GM18951 (cell line): ENCODE measurements around the gene WDR72.
"Not testable (repeated sequence)": the region's sequence is repeated elsewhere in the genome, so short reads cannot be mapped to it uniquely, and the experiment has no call there.

Experiments used
- POLR2A ChIP-seq: IDR thresholded peaks from 4 replicates; pipeline ENCODE4 v1.6.1; 2011; ENCODE audit warnings: mild to moderate bottlenecking; ENCODE audit not compliant: insufficient read length, insufficient read depth; ENCODE audit errors: extremely low read depth
- in situ Hi-C: fragments of 300-500 bp; cut with MboI; formaldehyde crosslinking; loops from one replicate; pipeline ENCODE4 v1.12.0; 2022; ENCODE audit warnings: low sequenced_read_pairs, mixed read lengths, inconsistent platforms; ENCODE audit not compliant: unreplicated experiment

WDR72 gene

GRCh38 chr15:53746101-53746500 lies 13.4 kb downstream of the WDR72 start:
- in situ Hi-C loops: no loop called here
- no peak for TF ChIP-seq POLR2A

GRCh38 chr15:53739651-53740050 lies 19.8 kb downstream of the WDR72 start:
- TF ChIP-seq POLR2A: no peak
- in situ Hi-C loops: no loop called here

- in situ Hi-C loops: no loop called here
- no peak for TF ChIP-seq POLR2A
Measured at GRCh38 chr15:53739187-53739586, 20.3 kb downstream of the WDR72 start.

GRCh38 chr15:53721334-53722087 lies 38.0 kb downstream of the WDR72 start:
- no peak for TF ChIP-seq POLR2A
- in situ Hi-C loops: no loop called here

- no peak for TF ChIP-seq POLR2A
- in situ Hi-C loops: no loop called here
Measured at GRCh38 chr15:53716909-53717876, 42.3 kb downstream of the WDR72 start.

- in situ Hi-C loops: no loop called here
- no peak for TF ChIP-seq POLR2A
Measured at GRCh38 chr15:53713218-53713617, 46.2 kb downstream of the WDR72 start.

GRCh38 chr15:53710906-53711305 lies 48.6 kb downstream of the WDR72 start:
- no peak for TF ChIP-seq POLR2A
- in situ Hi-C loops: no loop called here

GRCh38 chr15:53709821-53710220 lies 49.6 kb downstream of the WDR72 start:
- TF ChIP-seq POLR2A: no peak
- in situ Hi-C loops: no loop called here

- no peak for TF ChIP-seq POLR2A
- in situ Hi-C loops: no loop called here
Measured at GRCh38 chr15:53695365-53695764, 64.1 kb downstream of the WDR72 start.

GRCh38 chr15:53694476-53694874 lies 65.0 kb downstream of the WDR72 start:
- in situ Hi-C loops: no loop called here
- no peak for TF ChIP-seq POLR2A

- TF ChIP-seq POLR2A: no peak
- in situ Hi-C loops: no loop called here
Measured at GRCh38 chr15:53693729-53694475, 65.6 kb downstream of the WDR72 start.

GRCh38 chr15:53684162-53684561 lies 75.3 kb downstream of the WDR72 start:
- in situ Hi-C loops: not testable (repeated sequence)

- in situ Hi-C loops: no loop called here
- TF ChIP-seq POLR2A: no peak
Measured at GRCh38 chr15:53681056-53681455, 78.4 kb downstream of the WDR72 start.
